CD4-positive, alpha-beta T cell (primary cell): ENCODE results near the gene ADIRF. TPM values are rescaled to one million over a fixed set of nuclear protein-coding genes. Genes with fewer than 3 reads are reported as not detected.

ENCODE experiments used
- ATAC-seq: fragments of 200-7000 bp; cut with Tn5 transposase; one replicate; pipeline ENCODE4 v1.10.0; 2022; ENCODE audit warnings: mild to moderate bottlenecking; ENCODE audit not compliant: poor library complexity
- CTCF ChIA-PET: fragments of 350-600 bp; sonication (Branson Sonifier 250); formaldehyde crosslinking; loops from one replicate; lab custom pipeline; 2021; ENCODE audit warnings: antibody characterized with exemption, inconsistent platforms; lab: Charles Lee
- POLR2A ChIA-PET: fragments of 350-600 bp; sonication (Branson Sonifier 250); formaldehyde crosslinking; loops from one replicate; lab custom pipeline; 2021; ENCODE audit warnings: antibody characterized with exemption, inconsistent platforms; lab: Charles Lee
- DNase-seq, 14 experiments: peaks; one replicate each; pipeline ENCODE4 v3.0.0-alpha.2; 2013 to 2020; ENCODE audit warnings: mixed read lengths in 2 of 14
- H3K27ac ChIP-seq, 2 donors: one replicate each; pipeline versions ENCODE4 v1.5.1 to v1.7.0; 2013; ENCODE audit warnings: low read length in 2 of 2, low read depth in 1 of 2, mild to moderate bottlenecking in 1 of 2
- H3K27me3 ChIP-seq, 2 experiments: 1 replicate in 1 of 2; 2 replicates in 1 of 2; pipeline versions ENCODE4 v1.6.1 to v1.7.0; 2013; ENCODE audit warnings: low read length in 2 of 2, control low read depth in 1 of 2, mild to moderate bottlenecking in 1 of 2, moderate library complexity in 1 of 2; ENCODE audit not compliant: insufficient read depth in 2 of 2, control insufficient read depth in 1 of 2
- H3K36me3 ChIP-seq: one replicate; pipeline ENCODE4 v1.6.1; 2013; ENCODE audit warnings: low read length, control low read depth; ENCODE audit not compliant: insufficient read depth
- H3K4me1 ChIP-seq: one replicate; pipeline ENCODE4 v1.6.1; 2013; ENCODE audit warnings: low read length, control low read depth; ENCODE audit not compliant: insufficient read depth
- H3K4me3 ChIP-seq: one replicate; pipeline ENCODE4 v1.5.1; 2013; ENCODE audit warnings: mild to moderate bottlenecking, low read length, moderate library complexity
- H3K9me3 ChIP-seq, 2 experiments: 1 replicate in 1 of 2; 2 replicates in 1 of 2; pipeline versions ENCODE4 v1.6.1 to v1.7.0; 2013; ENCODE audit warnings: low read length in 2 of 2, mild to moderate bottlenecking in 2 of 2, control low read depth in 1 of 2, moderate library complexity in 1 of 2; ENCODE audit not compliant: control insufficient read depth in 1 of 2, insufficient read depth in 1 of 2
- H3K27ac Mint-ChIP-seq: one replicate; pipeline ENCODE4 v1.8.0; 2020; ENCODE audit warnings: mixed read lengths
- H3K27me3 Mint-ChIP-seq: one replicate; pipeline ENCODE4 v1.8.0; 2021; ENCODE audit warnings: mixed read lengths
- H3K36me3 Mint-ChIP-seq: one replicate; pipeline ENCODE4 v1.8.0; 2021; ENCODE audit warnings: low read depth, mixed read lengths
- H3K4me1 Mint-ChIP-seq: one replicate; pipeline ENCODE4 v1.8.0; 2021; ENCODE audit warnings: low read depth, mixed read lengths
- H3K4me3 Mint-ChIP-seq: one replicate; pipeline ENCODE4 v1.8.0; 2020; ENCODE audit warnings: mild to moderate bottlenecking, mixed read lengths
- H3K9me3 Mint-ChIP-seq: one replicate; pipeline ENCODE4 v1.8.0; 2020; ENCODE audit warnings: mixed read lengths
- intact Hi-C, 2 experiments: fragments of 100-400 bp; cut with DNase I in 1 of 2; cut with micrococcal nuclease in 1 of 2; formaldehyde crosslinking; loops; one replicate each; pipeline versions ENCODE4 v1.15.1 to v1.9.0; 2023 to 2025; cut with DNase I, micrococcal nuclease
- total RNA-seq, 174 experiments: library from RNA in 2 of 174; stranded (reverse) in 2 of 174; gene quantifications; one replicate each; pipeline ENCODE4 v1.2.3 and lab custom pipeline; 2021 to 2026
- TF ChIP-seq, protein P1 (sequence below): fragments of 200-600 bp; IDR thresholded peaks from one replicate; pipeline ENCODE4 v1.8.0; 2022; ENCODE audit warnings: antibody characterized with exemption, mild to moderate bottlenecking

Gene ADIRF
- total RNA-seq, 2 experiments from 2014 or later, result not detected

DNA sequence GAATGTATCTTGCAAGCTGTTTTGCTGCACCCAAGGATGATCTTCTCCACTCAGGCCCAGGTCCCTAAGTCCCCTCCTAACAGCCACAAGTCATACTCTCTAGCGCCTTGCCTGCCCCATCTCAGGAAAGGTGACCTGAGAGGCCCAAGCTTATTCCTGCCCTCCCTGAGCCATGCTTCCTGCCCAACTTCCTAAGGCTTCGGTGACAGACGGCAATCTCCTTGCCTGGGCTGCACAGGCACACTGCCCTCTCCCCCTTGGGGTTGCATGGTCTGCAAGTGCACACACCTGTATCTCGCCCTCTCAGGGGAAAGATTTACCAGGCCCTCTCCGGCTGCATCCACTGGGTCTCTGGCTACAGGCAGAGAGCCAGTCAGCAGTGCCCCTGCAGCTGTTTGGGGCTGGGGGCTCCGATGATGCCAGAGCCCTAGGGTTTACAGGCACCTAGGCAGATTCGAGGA, 771 bp upstream of the ADIRF start:
- TF ChIP-seq, protein P1, sequence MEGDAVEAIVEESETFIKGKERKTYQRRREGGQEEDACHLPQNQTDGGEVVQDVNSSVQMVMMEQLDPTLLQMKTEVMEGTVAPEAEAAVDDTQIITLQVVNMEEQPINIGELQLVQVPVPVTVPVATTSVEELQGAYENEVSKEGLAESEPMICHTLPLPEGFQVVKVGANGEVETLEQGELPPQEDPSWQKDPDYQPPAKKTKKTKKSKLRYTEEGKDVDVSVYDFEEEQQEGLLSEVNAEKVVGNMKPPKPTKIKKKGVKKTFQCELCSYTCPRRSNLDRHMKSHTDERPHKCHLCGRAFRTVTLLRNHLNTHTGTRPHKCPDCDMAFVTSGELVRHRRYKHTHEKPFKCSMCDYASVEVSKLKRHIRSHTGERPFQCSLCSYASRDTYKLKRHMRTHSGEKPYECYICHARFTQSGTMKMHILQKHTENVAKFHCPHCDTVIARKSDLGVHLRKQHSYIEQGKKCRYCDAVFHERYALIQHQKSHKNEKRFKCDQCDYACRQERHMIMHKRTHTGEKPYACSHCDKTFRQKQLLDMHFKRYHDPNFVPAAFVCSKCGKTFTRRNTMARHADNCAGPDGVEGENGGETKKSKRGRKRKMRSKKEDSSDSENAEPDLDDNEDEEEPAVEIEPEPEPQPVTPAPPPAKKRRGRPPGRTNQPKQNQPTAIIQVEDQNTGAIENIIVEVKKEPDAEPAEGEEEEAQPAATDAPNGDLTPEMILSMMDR, result no peak
- ChIA-PET POLR2A (interaction anchor here (1.1 to 1.7 kb wide), 3 partner anchors 28 to 567 kb away, joined by 3 to 6 read pairs (median 3); partner anchors contain the start of gene GLUD1), CTCF (no interaction called here)
- no peaks in the 10 kb centered on the region for H3K36me3 ChIP-seq
- H3K27me3 ChIP-seq, result no peaks in the 10 kb centered on the region
- no peaks in the 10 kb centered on the region for H3K36me3 Mint-ChIP-seq
- peak in 1 of 14 experiments; percentile 30 for DNase-seq
- no peaks in the 10 kb centered on the region for H3K9me3 Mint-ChIP-seq
- ATAC-seq, result no peak
- no peak overlapping the region for H3K27ac ChIP-seq
- H3K27me3 Mint-ChIP-seq, result no peaks in the 10 kb centered on the region
- no peak overlapping the region for H3K4me3 Mint-ChIP-seq
- no peak overlapping the region for H3K4me3 ChIP-seq
- peaks cover 42% of the 10 kb centered on the region for H3K4me1 Mint-ChIP-seq
- peaks cover 67% of the 10 kb centered on the region for H3K4me1 ChIP-seq
- H3K9me3 ChIP-seq, result no peaks in the 10 kb centered on the region
- peak overlapping the region; percentile 42 for H3K27ac Mint-ChIP-seq
- intact Hi-C loops, result loop anchor here (10.0 kb wide), 2 partner anchors 283 to 563 kb away; no protein-coding TSS in a partner anchor

DNA sequence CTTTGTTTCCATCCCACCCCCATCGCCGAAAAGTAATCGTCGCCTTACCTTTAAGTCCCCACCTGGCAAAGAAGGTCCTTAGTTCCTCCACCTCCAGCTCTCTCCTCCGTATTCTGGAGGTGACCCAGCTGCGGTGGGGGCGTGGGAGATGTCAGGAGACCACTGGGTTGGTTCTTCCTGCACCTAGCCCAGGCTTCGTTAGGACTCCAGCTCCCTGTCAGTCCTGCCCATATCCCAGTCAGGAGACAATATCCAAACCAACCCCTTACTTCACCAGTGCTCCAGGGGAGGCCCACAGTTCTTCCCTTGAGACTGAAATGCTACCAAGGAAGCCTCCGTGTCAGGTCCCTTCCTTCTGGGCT, 693 bp downstream of the ADIRF start:
- peak overlapping the region; percentile 73 for H3K4me3 Mint-ChIP-seq
- no peaks in the 10 kb centered on the region for H3K36me3 Mint-ChIP-seq
- no peaks in the 10 kb centered on the region for H3K36me3 ChIP-seq
- H3K9me3 Mint-ChIP-seq, result no peaks in the 10 kb centered on the region
- H3K4me1 ChIP-seq, result peaks cover 66% of the 10 kb centered on the region
- no peaks in the 10 kb centered on the region for H3K27me3 ChIP-seq
- H3K4me1 Mint-ChIP-seq, result peaks cover 46% of the 10 kb centered on the region
- no peaks in the 10 kb centered on the region for H3K9me3 ChIP-seq
- H3K4me3 ChIP-seq, result peak overlapping the region; percentile 19
- intact Hi-C loops, result loop anchor here (10.0 kb wide), 2 partner anchors 284 to 564 kb away; no protein-coding TSS in a partner anchor
- ATAC-seq, result no peak
- ChIA-PET CTCF (interaction anchor here (2.6 kb wide), 1 partner anchor 9 kb away, joined by 8 read pairs; no protein-coding TSS in a partner anchor), POLR2A (interaction anchor here (1.7 to 3.1 kb wide), 2 partner anchors 30 to 126 kb away, joined by 6 to 32 read pairs; partner anchors contain the start of genes GLUD1 and SHLD2)
- peak overlapping the region in 1 of 2 donors; percentile 6 for H3K27ac ChIP-seq
- no peaks in the 10 kb centered on the region for H3K27me3 Mint-ChIP-seq
- H3K27ac Mint-ChIP-seq, result no peak overlapping the region
- TF ChIP-seq, protein P1, result no peak
- DNase-seq, result no peak

DNA sequence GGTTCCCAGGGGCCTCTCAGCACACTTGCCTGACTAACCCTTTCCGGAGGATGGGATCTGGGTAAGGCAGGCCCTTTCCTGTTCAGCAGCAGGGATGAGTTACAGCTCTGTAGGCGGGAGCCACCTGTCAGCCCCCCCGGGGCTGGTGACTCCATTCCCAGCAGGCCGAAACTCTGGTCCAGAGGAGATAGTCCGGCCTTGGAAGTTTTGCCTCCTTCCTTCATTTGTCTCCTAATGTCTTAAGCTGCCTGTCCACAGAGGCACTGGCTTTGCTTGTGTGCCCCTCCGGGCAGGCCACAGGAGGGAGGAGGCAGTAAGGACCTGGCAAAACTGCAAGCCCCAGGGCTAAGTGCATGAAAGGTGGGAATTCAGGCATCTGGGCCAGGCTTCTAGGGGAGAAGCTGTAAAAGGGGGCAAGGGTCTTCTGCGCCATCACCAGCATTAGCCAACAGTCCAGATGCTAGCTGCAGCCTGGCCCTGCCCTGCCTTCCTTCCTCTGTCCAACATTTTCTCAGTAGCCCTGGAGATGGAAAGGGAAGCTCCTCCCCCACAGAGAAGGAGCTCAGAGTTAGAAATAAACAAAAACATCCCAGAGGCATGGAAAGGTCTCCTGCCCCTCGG, 1.2 kb downstream of the ADIRF start:
- Histone ChIP-seq H3K27ac (peak overlapping the region in 1 of 2 donors; percentile 6), H3K9me3 (no peaks in the 10 kb centered on the region), H3K4me1 (peaks cover 66% of the 10 kb centered on the region), H3K27me3 (no peaks in the 10 kb centered on the region), H3K4me3 (no peak overlapping the region), H3K36me3 (no peaks in the 10 kb centered on the region)
- Mint-ChIP-seq H3K36me3 (no peaks in the 10 kb centered on the region), H3K4me3 (peak overlapping the region; percentile 73), H3K27me3 (no peaks in the 10 kb centered on the region), H3K4me1 (peaks cover 46% of the 10 kb centered on the region), H3K27ac (peak overlapping the region; percentile 93), H3K9me3 (no peaks in the 10 kb centered on the region)
- DNase-seq (no peak), ATAC-seq (no peak)
- TF ChIP-seq, protein P1, result no peak
- intact Hi-C loops, result loop anchor here (5.0 to 10.0 kb wide), 5 partner anchors 212 to 565 kb away; partner anchors contain the start of gene BMPR1A (in 1 of the 2)
- ChIA-PET POLR2A (interaction anchor here (0.7 to 3.1 kb wide), 2 partner anchors 19 to 125 kb away, joined by 3 to 32 read pairs; partner anchors contain the start of genes GLUD1 and SHLD2), CTCF (interaction anchor here (2.6 kb wide), 1 partner anchor 9 kb away, joined by 8 read pairs; no protein-coding TSS in a partner anchor)
